ENCODE data around the gene WIPF3. TPM values are rescaled to one million over a fixed set of nuclear protein-coding genes. Genes with fewer than 3 reads are reported as not detected.

WIPF3 gene
- total RNA-seq, 2 donors from 2014 or later: 5.2 to 7.2 TPM

DNA sequence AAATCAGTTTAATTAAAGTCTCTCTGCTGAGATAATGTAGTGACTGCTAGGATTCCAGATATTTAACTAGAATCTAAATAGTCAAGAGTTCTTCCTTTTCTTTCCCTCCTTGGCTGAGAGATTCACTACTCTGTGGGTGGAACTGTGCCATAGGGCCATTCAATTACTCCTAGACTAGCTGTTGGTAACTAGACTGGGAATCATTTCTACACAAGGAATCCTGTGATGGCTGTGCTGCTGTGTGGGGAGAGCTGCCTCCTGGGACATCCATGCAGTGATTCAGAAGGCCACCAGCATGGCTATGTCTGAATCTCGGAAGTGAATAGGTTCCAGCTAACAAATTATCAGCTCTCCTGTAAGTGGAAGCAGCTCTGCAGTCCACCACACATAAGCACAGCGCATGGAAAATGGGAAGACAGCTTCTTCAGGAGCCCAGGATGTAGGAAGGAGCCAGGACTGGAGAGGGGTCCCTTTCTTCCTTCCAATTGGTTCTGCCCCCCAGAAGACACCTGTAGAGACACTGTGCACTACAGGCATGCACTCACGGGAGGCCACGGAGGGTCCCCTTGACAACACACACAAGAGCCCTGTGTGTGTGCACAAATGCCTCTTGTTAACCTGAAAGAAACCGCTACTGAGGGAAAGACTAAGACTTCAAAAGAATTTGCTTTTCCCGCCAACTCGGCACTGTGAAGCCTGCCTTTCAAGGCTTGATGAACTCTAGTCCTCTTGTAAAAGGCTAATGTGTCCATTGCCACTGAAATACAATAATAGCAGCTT is 116.8 kb downstream of the WIPF3 start:
- Histone ChIP-seq H3K9me3 (ENCODE audit: control insufficient read depth, low read length) (no peaks in the 10 kb centered on the region), H3K27ac (ENCODE audit: low read depth, low read length) (no peak overlapping the region), H3K4me1 (ENCODE audit: control insufficient read depth, insufficient read depth, low read length) (no peaks in the 10 kb centered on the region), H3K36me3 (ENCODE audit: control insufficient read depth, insufficient read depth, low read length) (peaks cover 77% of the 10 kb centered on the region), H3K4me3 (ENCODE audit: low read length) (no peak overlapping the region), H3K27me3 (ENCODE audit: control insufficient read depth, insufficient read depth, low read length, poor library complexity, severe bottlenecking) (no peaks in the 10 kb centered on the region), H3K9ac (ENCODE audit: extremely low read depth, low read length, poor library complexity, severe bottlenecking) (no peak overlapping the region)
- WGBS, 2 experiments (ENCODE audit: insufficient coverage in 1 of 2, insufficient read length in 1 of 2): 83 to 88% methylated on average over 4 to 7 of the region's 7 CpGs
- Mint-ChIP-seq H3K4me1 (no peaks in the 10 kb centered on the region), H3K4me3 (no peak overlapping the region), H3K27me3 (ENCODE audit: insufficient read depth) (no peaks in the 10 kb centered on the region), H3K9me3 (no peaks in the 10 kb centered on the region), H3K27ac (peak overlapping the region; percentile 36), H3K36me3 (ENCODE audit: low read depth) (peaks cover 69% of the 10 kb centered on the region)
- no peak for DNase-seq
- TF ChIP-seq, protein P1, sequence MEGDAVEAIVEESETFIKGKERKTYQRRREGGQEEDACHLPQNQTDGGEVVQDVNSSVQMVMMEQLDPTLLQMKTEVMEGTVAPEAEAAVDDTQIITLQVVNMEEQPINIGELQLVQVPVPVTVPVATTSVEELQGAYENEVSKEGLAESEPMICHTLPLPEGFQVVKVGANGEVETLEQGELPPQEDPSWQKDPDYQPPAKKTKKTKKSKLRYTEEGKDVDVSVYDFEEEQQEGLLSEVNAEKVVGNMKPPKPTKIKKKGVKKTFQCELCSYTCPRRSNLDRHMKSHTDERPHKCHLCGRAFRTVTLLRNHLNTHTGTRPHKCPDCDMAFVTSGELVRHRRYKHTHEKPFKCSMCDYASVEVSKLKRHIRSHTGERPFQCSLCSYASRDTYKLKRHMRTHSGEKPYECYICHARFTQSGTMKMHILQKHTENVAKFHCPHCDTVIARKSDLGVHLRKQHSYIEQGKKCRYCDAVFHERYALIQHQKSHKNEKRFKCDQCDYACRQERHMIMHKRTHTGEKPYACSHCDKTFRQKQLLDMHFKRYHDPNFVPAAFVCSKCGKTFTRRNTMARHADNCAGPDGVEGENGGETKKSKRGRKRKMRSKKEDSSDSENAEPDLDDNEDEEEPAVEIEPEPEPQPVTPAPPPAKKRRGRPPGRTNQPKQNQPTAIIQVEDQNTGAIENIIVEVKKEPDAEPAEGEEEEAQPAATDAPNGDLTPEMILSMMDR (conservative IDR thresholded peaks at IDR 0.05): no peak

DNA sequence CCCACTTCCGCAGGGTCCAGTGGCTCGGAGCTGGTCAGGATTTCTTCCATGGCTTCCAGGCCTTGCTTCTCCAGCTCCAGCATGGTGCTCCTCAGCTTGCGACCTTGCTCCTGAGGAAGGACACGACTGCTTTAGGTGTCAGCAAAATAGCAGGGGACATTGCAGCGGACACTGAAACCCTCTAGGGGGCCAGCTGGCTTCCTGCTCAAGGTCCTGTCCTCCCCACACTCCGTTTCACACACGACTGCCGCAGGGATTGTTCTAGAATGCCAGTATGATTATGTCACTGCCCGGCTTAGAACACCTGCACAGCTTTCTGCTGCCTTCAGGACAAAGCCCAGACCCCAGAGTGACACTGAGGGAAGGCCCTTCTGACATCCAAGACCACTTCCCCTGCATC is 117.7 kb downstream of the WIPF3 start:
- Histone ChIP-seq H3K9ac (ENCODE audit: extremely low read depth, low read length, poor library complexity, severe bottlenecking) (no peak overlapping the region), H3K36me3 (ENCODE audit: control insufficient read depth, insufficient read depth, low read length) (peaks cover 70% of the 10 kb centered on the region), H3K27ac (ENCODE audit: low read depth, low read length) (no peak overlapping the region), H3K27me3 (ENCODE audit: control insufficient read depth, insufficient read depth, low read length, poor library complexity, severe bottlenecking) (no peaks in the 10 kb centered on the region), H3K9me3 (ENCODE audit: control insufficient read depth, low read length) (no peaks in the 10 kb centered on the region), H3K4me1 (ENCODE audit: control insufficient read depth, insufficient read depth, low read length) (no peaks in the 10 kb centered on the region), H3K4me3 (ENCODE audit: low read length) (no peak overlapping the region)
- H3K9me3 Mint-ChIP-seq: no peaks in the 10 kb centered on the region
- H3K4me1 Mint-ChIP-seq: no peaks in the 10 kb centered on the region
- TF ChIP-seq, protein P1 (conservative IDR thresholded peaks at IDR 0.05): peak; percentile 37
- H3K27ac Mint-ChIP-seq: peak overlapping the region; percentile 36
- DNase-seq: peak; percentile 47
- H3K27me3 Mint-ChIP-seq (ENCODE audit: insufficient read depth): no peaks in the 10 kb centered on the region
- H3K36me3 Mint-ChIP-seq (ENCODE audit: low read depth): peaks cover 68% of the 10 kb centered on the region
- H3K4me3 Mint-ChIP-seq: no peak overlapping the region
- 83 to 90% methylated on average over 8 to 9 of the region's 9 CpGs for WGBS, 2 experiments (ENCODE audit: insufficient coverage in 1 of 2, insufficient read length in 1 of 2)

DNA sequence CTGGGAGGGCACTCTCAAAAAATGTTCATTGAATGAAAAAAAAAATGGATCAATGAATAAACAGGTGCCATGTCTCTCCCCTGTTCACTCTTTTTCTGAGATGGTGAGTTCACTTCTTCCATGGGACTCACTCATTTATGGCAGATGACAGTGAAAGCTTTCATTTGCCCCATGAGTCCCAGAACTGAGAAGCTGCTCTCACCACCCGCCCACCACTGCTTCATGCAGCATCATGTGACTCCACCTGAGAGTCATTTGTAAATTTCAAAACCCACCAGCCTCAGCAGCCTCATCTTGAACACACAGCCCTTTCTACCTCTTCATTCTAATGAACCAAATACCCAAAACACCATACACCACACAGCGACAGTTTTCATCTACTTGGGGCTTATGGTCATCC is 118.4 kb downstream of the WIPF3 start:
- H3K4me3 Mint-ChIP-seq: no peak overlapping the region
- peaks cover 61% of the 10 kb centered on the region for H3K36me3 Mint-ChIP-seq (ENCODE audit: low read depth)
- H3K4me1 Mint-ChIP-seq: no peaks in the 10 kb centered on the region
- no peaks in the 10 kb centered on the region for H3K4me1 ChIP-seq (ENCODE audit: control insufficient read depth, insufficient read depth, low read length)
- no peaks in the 10 kb centered on the region for H3K9me3 ChIP-seq (ENCODE audit: control insufficient read depth, low read length)
- H3K9ac ChIP-seq (ENCODE audit: extremely low read depth, low read length, poor library complexity, severe bottlenecking): no peak overlapping the region
- DNase-seq: no peak
- H3K27me3 Mint-ChIP-seq (ENCODE audit: insufficient read depth): no peaks in the 10 kb centered on the region
- peaks cover 69% of the 10 kb centered on the region for H3K36me3 ChIP-seq (ENCODE audit: control insufficient read depth, insufficient read depth, low read length)
- WGBS, 2 experiments (ENCODE audit: insufficient coverage in 1 of 2, insufficient read length in 1 of 2): 93 to 100% methylated on average over 2 of the region's 2 CpGs
- TF ChIP-seq, protein P1 (conservative IDR thresholded peaks at IDR 0.05): no peak
- H3K27me3 ChIP-seq (ENCODE audit: control insufficient read depth, insufficient read depth, low read length, poor library complexity, severe bottlenecking): no peaks in the 10 kb centered on the region
- H3K4me3 ChIP-seq (ENCODE audit: low read length): no peak overlapping the region
- H3K27ac Mint-ChIP-seq: no peak overlapping the region
- H3K27ac ChIP-seq (ENCODE audit: low read depth, low read length): no peak overlapping the region
- no peaks in the 10 kb centered on the region for H3K9me3 Mint-ChIP-seq

All from endodermal cell (in vitro differentiated cells).